HG03135 (cell line): ENCODE measurements around the gene CHST11.

ENCODE experiments used
- ATAC-seq: cut with Tn5 transposase; IDR thresholded peaks from one replicate; pipeline ENCODE4 v1.9.1; 2021; ENCODE audit warnings: mild to moderate bottlenecking, moderate library complexity; ENCODE audit not compliant: unreplicated experiment

Gene CHST11

GRCh38 chr12:104668274-104668718 is 211.5 kb downstream of the CHST11 start:
- ATAC-seq = no peak

- ATAC-seq = no peak
These were observed 212.5 kb downstream of the CHST11 start for GRCh38 chr12:104669089-104669721.

- ATAC-seq = peak; percentile 70
These were observed 213.1 kb downstream of the CHST11 start for GRCh38 chr12:104669851-104670337.

- ATAC-seq = peak; percentile 1
These were observed 214.0 kb downstream of the CHST11 start for GRCh38 chr12:104670439-104671408.

GRCh38 chr12:104671409-104672095 is 214.8 kb downstream of the CHST11 start:
- ATAC-seq = peak; percentile 64

- ATAC-seq = no peak
These were observed 215.3 kb downstream of the CHST11 start for GRCh38 chr12:104672096-104672445.

- no peak for ATAC-seq
These were observed 215.9 kb downstream of the CHST11 start for GRCh38 chr12:104672501-104673265.

GRCh38 chr12:104673294-104673693 is 216.5 kb downstream of the CHST11 start:
- no peak for ATAC-seq

- no peak for ATAC-seq
These were observed 217.1 kb downstream of the CHST11 start for GRCh38 chr12:104673696-104674482.

- no peak for ATAC-seq
These were observed 219.9 kb downstream of the CHST11 start for GRCh38 chr12:104676636-104677035.

GRCh38 chr12:104677441-104678089 is 220.8 kb downstream of the CHST11 start:
- ATAC-seq = no peak

GRCh38 chr12:104680070-104680469 is 223.3 kb downstream of the CHST11 start:
- ATAC-seq = no peak

GRCh38 chr12:104680491-104680890 is 223.7 kb downstream of the CHST11 start:
- ATAC-seq = no peak

- no peak for ATAC-seq
These were observed 224.4 kb downstream of the CHST11 start for GRCh38 chr12:104681012-104681690.

GRCh38 chr12:104682790-104683279 is 226.1 kb downstream of the CHST11 start:
- peak; percentile 59 for ATAC-seq

GRCh38 chr12:104683831-104684503 is 227.2 kb downstream of the CHST11 start:
- no peak for ATAC-seq

GRCh38 chr12:104684884-104685283 is 228.1 kb downstream of the CHST11 start:
- no peak for ATAC-seq

GRCh38 chr12:104685366-104685765 is 228.6 kb downstream of the CHST11 start:
- ATAC-seq = no peak
